Activated CD4-positive, alpha-beta T cell treated with anti-CD3 and anti-CD28 coated beads for 36 hours (primary cell): ENCODE results near the gene SLC38A1. TPM values are rescaled to one million over a fixed set of nuclear protein-coding genes. Genes with fewer than 3 reads are reported as not detected.

Source experiments
- ATAC-seq: fragments of 200-7000 bp; cut with Tn5 transposase; one replicate; pipeline ENCODE4 v1.10.0; 2021; ENCODE audit warnings: mild to moderate bottlenecking, moderate library complexity
- CTCF ChIA-PET: fragments of 350-600 bp; sonication (Branson Sonifier 250); formaldehyde crosslinking; loops from one replicate; lab custom pipeline; 2021; ENCODE audit warnings: antibody characterized with exemption; lab: Charles Lee
- POLR2A ChIA-PET: fragments of 350-600 bp; sonication (Branson Sonifier 250); formaldehyde crosslinking; loops from one replicate; lab custom pipeline; 2021; ENCODE audit warnings: antibody characterized with exemption, inconsistent platforms; lab: Charles Lee
- DNase-seq: peaks from one replicate; pipeline ENCODE4 v3.0.0-alpha.2; 2020
- H3K27ac Mint-ChIP-seq: one replicate; pipeline ENCODE4 v1.8.0; 2021; ENCODE audit warnings: mixed read lengths
- H3K27me3 Mint-ChIP-seq: one replicate; pipeline ENCODE4 v1.8.0; 2021; ENCODE audit warnings: mixed read lengths
- H3K36me3 Mint-ChIP-seq: one replicate; pipeline ENCODE4 v1.8.0; 2021; ENCODE audit warnings: low read depth, mixed read lengths
- H3K4me1 Mint-ChIP-seq: one replicate; pipeline ENCODE4 v1.8.0; 2021; ENCODE audit warnings: mixed read lengths
- H3K4me3 Mint-ChIP-seq: one replicate; pipeline ENCODE4 v1.8.0; 2021; ENCODE audit warnings: mild to moderate bottlenecking, moderate library complexity, mixed read lengths
- H3K9me3 Mint-ChIP-seq: one replicate; pipeline ENCODE4 v1.8.0; 2021; ENCODE audit warnings: low read depth, mixed read lengths
- intact Hi-C, 2 experiments: fragments of 100-400 bp; cut with DNase I in 1 of 2; cut with micrococcal nuclease in 1 of 2; formaldehyde crosslinking; loops; one replicate each; pipeline versions ENCODE4 v1.14.2 to v1.15.1; 2022 to 2024; cut with DNase I, micrococcal nuclease
- total RNA-seq, 2 experiments: library from RNA; stranded (reverse); gene quantifications; one replicate each; pipeline ENCODE4 v1.2.3, GENCODE V29; 2021

Gene SLC38A1
- total RNA-seq, 2 experiments from 2014 or later, result 167 to 180 TPM

DNA sequence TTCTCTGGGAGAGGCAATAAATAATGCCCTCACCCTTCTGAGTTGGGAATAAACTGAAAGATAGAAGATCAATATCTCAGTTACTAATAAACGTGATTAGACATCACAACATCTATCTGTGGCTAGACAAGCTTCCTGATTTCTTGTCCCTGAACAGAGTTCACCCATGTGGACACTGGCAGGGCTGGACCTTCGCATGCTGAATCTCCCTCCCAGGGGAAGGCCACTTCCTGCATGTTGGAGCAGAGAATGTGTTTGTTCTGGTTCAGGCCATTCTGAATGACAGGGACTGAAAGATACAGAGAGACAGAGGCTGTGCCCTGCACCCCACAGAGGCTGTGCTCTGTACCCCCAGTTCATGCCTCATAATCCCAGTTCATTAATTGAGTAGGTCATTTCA, 132.6 kb downstream of the SLC38A1 start:
- Mint-ChIP-seq H3K4me1 (no peaks in the 10 kb centered on the region), H3K27ac (no peak overlapping the region), H3K4me3 (no peak overlapping the region), H3K9me3 (no peaks in the 10 kb centered on the region), H3K36me3 (no peaks in the 10 kb centered on the region), H3K27me3 (no peaks in the 10 kb centered on the region)
- intact Hi-C loops, result no loop called here
- ATAC-seq, result no peak
- CTCF ChIA-PET, result interaction anchor here (1.3 to 1.4 kb wide), 2 partner anchors 9 to 12 kb away, joined by 3 to 7 read pairs; no protein-coding TSS in a partner anchor
- POLR2A ChIA-PET, result no interaction called here
- no peak for DNase-seq

GRCh38 chr12:46135750-46136149, 133.1 kb downstream of the SLC38A1 start:
- Mint-ChIP-seq H3K4me1 (no peaks in the 10 kb centered on the region), H3K27ac (no peak overlapping the region), H3K27me3 (peaks cover under 1% of the 10 kb centered on the region), H3K9me3 (no peaks in the 10 kb centered on the region), H3K36me3 (no peaks in the 10 kb centered on the region), H3K4me3 (no peak overlapping the region)
- CTCF ChIA-PET, result interaction anchor here (1.3 kb wide), 1 partner anchor 9 kb away, joined by 3 read pairs; no protein-coding TSS in a partner anchor
- POLR2A ChIA-PET, result no interaction called here
- intact Hi-C loops, result no loop called here
- ATAC-seq (no peak), DNase-seq (no peak)

DNA sequence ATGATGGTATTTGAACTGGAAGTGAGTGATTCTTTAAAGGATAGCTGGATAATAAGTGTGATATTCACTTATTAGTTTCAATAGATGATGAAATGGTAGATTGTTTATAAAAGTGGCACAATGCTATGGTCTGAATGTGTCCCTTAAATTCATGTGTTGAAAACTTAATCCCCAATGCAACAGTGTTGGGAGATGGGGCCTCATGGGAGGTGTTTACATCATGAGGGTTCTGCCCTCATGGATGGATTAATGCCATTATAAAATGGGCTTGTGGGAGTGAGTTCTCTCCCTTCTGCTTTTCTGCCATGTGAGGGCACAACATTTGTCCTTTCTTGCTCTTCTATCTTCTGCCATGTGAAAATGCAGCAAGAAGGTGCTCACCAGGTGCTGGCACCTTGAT, 134.0 kb downstream of the SLC38A1 start:
- Mint-ChIP-seq H3K36me3 (no peaks in the 10 kb centered on the region), H3K27me3 (peaks cover 2% of the 10 kb centered on the region), H3K4me1 (no peaks in the 10 kb centered on the region), H3K4me3 (no peak overlapping the region), H3K9me3 (no peaks in the 10 kb centered on the region), H3K27ac (no peak overlapping the region)
- ATAC-seq, result no peak
- intact Hi-C loops, result loop anchor here in 1 of 2 experiments (5.0 kb wide), 1 partner anchor 802 kb away; no protein-coding TSS in a partner anchor
- CTCF ChIA-PET, result interaction anchor here (1.6 kb wide), 1 partner anchor 10 kb away, joined by 4 read pairs; no protein-coding TSS in a partner anchor
- POLR2A ChIA-PET, result no interaction called here
- no peak for DNase-seq

GRCh38 chr12:46134205-46134811, 134.5 kb downstream of the SLC38A1 start:
- Mint-ChIP-seq H3K27ac (no peak overlapping the region), H3K36me3 (no peaks in the 10 kb centered on the region), H3K9me3 (no peaks in the 10 kb centered on the region), H3K4me1 (no peaks in the 10 kb centered on the region), H3K27me3 (peaks cover 2% of the 10 kb centered on the region), H3K4me3 (no peak overlapping the region)
- no peak for DNase-seq
- CTCF ChIA-PET, result interaction anchor here (1.6 kb wide), 1 partner anchor 9 kb away, joined by 4 read pairs; no protein-coding TSS in a partner anchor
- no peak for ATAC-seq
- POLR2A ChIA-PET, result no interaction called here
- intact Hi-C loops, result loop anchor here in 1 of 2 experiments (5.0 kb wide), 1 partner anchor 803 kb away; no protein-coding TSS in a partner anchor

DNA sequence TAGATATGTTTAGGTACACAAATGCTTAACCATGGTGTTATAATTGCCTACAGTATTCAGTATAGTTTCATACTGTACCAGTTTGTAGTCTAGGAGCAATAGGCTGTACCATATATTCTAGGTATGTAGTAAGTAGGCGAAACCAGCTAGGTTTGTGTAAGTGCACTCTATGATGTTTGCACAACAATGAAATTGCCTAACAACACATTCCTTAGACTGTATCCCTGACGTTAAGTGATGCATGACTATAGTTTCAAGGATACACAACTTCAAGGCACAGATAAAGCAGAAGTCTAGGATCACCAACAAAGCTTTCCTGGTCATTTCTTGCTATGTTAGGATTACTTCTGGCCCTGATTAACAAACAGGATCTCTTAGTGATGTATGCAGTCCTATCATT, 135.1 kb downstream of the SLC38A1 start:
- Mint-ChIP-seq H3K4me3 (no peak overlapping the region), H3K36me3 (no peaks in the 10 kb centered on the region), H3K27me3 (peaks cover 2% of the 10 kb centered on the region), H3K27ac (no peak overlapping the region), H3K9me3 (no peaks in the 10 kb centered on the region), H3K4me1 (no peaks in the 10 kb centered on the region)
- no peak for ATAC-seq
- DNase-seq, result no peak
- CTCF ChIA-PET, result interaction anchor here (1.6 kb wide), 1 partner anchor 9 kb away, joined by 4 read pairs; no protein-coding TSS in a partner anchor
- POLR2A ChIA-PET, result no interaction called here
- intact Hi-C loops, result loop anchor here in 1 of 2 experiments (5.0 kb wide), 1 partner anchor 804 kb away; no protein-coding TSS in a partner anchor

Other genes starting within 250 kb of the SLC38A1 start
- 100 to 1,000 TPM; 211 to 296 TPM for gene SLC38A2, start 103.7 kb upstream of the SLC38A1 start, total RNA-seq